CD4-positive, alpha-beta T cell treated with Interleukin-1 beta for 1 hour (primary cell): Measurements from ENCODE around the gene ATE1.
"Not testable (repeated sequence)": the region's sequence is repeated elsewhere in the genome, so short reads cannot be mapped to it uniquely, and the experiment has no call there.

ENCODE experiments used
- DNase-seq, 2 donors: peaks; one replicate each; pipeline ENCODE4 v3.0.0-alpha.2; 2020 to 2022

Gene ATE1

GRCh38 chr10:121774813-121775212 lies 153.0 kb downstream of the ATE1 start:
- no peak for DNase-seq

DNA sequence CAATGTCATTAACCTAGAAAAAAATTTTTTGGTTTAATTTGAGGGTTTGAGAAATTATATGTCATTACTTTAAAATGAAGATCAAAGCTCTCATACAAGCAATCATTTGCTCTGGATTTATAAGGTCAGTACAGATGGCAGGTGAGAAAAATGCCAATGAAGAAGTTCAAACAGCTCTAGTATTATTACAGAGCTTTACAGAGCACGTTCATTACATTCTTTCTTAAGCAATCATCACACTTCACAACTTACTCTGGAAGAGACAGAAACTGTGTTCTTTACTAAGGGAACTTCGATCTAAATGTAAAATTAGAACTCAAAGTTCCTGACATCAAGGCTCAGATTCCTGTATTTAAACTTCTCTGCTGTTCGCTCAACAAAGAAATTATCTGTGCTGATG lies 153.4 kb downstream of the ATE1 start:
- DNase-seq, result no peak

- no peak for DNase-seq
Observed at GRCh38 chr10:121772884-121773283, 154.9 kb downstream of the ATE1 start.

DNA sequence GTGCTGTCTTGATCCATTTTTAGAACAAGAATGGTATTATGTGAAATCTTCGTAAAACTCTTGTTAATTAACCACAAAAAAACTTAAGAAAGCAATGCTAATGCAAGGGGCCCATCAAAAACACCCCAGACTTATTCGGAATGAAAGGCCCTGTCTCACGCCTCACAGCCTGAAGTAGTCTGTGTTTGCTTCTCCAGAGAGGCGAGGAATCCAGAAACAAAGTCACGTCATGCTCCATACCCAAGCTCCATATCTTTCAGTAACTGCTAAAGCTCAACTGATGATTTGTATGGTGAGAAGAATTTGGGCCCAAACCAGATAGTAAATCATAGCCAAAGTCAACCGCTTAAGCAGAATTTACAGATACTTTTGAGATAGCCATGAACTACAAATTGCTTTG lies 155.4 kb downstream of the ATE1 start:
- DNase-seq, result no peak

GRCh38 chr10:121771966-121772365 lies 155.9 kb downstream of the ATE1 start:
- no peak for DNase-seq

DNA sequence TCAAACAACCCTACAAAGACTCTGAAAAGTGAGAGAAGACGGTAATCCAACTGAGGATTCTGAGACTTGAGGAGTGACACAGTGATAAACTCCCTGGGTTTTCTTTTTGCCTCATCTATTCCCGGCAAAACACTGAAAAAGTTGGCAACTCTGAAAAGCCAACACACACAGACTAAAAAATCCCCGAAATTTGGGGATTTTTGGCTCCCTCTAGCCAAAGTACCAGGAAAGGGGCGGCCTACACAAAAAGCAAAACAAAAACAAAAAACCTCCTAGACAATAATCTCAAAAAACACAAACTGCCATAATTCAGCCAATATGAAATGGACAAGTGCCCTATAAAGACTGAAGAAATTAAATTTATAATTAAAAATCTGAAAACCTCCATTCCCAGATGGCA lies 161.4 kb downstream of the ATE1 start:
- no peak for DNase-seq

GRCh38 chr10:121765204-121765603 lies 162.6 kb downstream of the ATE1 start:
- no peak for DNase-seq

DNA sequence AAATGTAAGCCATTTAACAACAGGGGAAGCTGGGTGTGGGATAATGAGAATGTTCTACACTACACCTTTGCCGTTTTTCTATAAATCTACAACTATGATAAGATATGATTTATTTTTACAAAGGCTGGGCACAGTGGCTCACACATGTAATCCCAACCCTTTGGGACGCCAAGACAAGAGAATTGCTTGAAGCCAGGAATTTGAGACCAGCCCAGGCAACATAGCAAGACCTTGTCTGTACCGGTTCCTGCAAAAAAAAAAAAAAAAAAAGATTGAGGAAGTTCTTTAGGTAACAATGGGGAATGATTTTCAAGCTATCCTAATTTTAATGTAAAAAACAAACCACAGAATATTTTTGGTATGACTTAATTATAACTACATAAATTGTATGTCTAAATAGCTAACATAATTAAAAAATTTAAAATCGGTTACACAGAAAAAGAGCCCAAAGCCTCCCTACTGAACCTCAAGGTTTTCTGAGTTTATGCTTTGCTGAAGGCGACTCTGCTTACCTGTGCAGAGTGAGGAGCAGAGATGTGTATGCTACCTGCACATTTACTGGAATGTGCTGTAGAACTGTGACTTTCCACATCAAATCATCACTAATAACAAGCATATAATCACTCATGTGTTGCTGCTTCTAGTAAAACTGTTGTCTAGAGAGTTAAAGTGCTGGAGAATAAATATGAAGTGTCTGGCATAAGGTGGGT lies 163.4 kb downstream of the ATE1 start:
- no peak for DNase-seq

DNA sequence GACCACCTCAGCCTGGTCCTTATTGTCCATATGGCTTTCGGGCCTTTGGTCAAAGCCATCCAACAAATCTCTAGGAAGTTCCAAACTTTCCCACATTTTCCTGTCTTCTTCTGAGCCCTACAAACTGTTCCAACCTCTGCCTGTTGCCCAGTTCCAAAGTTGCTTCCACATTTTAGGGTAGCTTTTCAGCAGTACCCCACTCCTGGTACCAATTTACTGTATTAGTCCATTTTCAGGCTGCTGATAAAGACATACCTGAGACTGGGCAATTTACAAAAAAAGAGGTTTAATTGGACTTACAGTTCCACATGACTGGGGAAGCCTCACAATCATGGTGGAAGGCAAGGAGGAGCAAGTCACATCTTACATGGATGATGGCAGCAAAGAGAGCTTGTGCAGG lies 170.6 kb downstream of the ATE1 start:
- DNase-seq, result not testable (repeated sequence)

DNA sequence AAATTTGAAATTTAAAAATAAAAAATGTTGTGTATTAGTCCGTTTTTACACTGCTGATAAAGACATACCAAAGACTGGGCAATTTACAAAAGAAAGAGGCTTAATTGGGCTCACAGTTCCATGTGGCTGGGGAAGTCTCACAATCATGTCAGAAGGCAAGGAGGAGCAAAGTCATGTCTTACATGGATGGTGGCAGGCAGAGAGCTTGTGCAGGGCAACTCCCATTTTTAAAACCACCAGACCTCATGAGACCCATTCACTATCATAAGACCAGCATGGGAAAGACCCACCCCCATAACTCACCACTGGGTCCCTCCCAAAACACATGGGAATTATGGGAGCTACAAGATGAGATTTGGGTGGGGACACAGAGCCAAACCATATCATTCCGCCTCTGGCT lies 172.3 kb downstream of the ATE1 start:
- DNase-seq, result not testable (repeated sequence)

DNA sequence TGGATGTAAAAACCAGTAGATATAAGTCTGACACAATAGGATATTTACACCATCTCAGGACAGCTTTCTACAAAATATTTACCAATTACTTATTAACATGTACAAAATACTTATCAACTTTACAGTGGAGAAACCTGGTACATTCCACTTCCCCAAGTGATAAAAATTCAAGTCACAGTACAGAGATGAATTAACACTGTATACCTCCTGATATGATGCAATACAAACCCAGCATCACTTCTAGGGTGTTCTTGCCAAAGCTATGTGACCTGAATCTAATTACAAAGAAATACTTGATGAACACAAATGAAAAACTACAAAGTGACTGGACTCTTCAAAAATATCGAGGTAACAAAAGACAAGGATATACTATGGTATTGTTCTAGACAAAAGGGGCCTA lies 173.2 kb downstream of the ATE1 start:
- no peak for DNase-seq

GRCh38 chr10:121753726-121754476 lies 173.9 kb downstream of the ATE1 start:
- DNase-seq, result no peak

DNA sequence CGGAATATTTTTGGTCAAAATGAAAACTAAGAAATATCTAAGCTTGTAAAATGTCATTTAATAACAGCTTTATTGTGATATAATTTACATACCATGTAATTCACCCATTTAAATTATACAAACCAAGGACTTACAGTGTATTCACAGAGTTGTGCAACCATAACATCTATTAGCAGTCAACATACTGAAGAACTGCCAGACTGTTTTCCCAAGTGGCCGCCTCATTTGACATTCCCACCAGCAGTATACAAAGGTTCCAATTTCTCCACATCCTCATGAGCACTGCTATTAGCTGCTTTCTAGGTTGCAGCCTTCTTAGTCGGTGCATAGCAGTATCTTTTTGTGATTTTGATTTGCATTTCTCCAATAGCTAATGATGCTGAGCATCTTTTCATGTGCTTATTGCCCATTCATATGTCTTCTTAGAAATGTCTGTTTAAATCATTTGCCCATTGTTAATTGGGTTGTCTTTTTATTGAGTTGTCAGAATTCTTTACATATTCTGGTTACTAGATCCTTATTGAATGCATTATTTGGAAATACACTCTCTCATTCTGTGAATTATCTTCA lies 176.6 kb downstream of the ATE1 start:
- no peak for DNase-seq

DNA sequence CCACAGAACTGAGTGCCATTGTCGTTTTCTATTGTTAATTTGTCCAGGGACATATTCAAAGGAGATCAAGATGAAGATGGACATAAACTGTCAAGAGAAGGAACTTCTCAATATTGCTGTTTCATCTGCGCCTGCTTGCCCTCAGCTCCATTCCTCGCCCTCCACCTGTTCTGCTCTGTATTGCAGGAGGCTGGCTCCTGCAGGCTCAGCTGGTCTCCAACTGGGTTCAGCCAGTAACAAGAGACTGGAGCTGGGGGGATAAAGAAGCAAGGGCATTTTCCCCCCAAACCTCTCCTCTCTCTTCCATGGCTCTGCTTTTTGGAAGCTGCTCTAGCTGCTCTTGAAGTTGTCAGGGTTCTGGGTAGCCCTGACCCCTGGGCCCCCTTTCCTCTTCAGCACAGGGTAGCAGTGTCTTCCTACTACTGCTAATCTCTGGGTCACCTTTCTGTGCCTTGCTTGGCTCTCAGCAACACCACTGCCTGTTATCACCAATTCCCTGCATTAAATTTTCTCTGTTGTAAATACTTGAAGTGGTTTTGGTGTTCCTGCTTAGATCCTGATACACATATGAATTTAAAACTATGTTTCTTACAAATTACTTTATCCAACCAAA lies 180.6 kb downstream of the ATE1 start:
- DNase-seq, result no peak

DNA sequence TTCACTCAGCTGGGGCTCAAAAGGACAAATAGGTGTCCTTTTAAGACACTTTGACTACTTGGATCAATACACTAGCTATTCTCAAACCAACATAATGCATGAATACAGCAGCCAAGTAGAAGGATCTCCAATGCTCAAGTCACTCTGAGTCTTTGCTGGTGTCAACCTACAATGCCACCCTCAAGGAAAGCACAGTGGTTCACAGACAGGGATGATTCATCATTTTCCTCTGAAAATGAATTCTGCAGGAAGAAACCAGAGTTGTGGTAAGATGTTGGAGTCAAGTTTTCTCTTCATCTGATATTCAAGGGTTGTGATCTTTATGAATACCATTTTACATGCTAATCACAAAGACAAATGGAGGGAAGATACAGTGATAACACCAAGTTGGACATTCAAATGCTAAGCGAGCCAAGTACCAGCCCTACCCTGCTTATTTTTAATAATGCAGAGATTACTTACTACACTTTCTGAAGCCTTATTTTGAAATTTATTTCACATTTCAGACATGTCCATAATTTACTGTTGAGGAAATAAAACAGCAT lies 186.5 kb downstream of the ATE1 start:
- DNase-seq, result no peak

- no peak for DNase-seq
Observed at GRCh38 chr10:121740069-121740468, 187.8 kb downstream of the ATE1 start.

- no peak for DNase-seq
Observed at GRCh38 chr10:121739114-121739513, 188.7 kb downstream of the ATE1 start.

DNA sequence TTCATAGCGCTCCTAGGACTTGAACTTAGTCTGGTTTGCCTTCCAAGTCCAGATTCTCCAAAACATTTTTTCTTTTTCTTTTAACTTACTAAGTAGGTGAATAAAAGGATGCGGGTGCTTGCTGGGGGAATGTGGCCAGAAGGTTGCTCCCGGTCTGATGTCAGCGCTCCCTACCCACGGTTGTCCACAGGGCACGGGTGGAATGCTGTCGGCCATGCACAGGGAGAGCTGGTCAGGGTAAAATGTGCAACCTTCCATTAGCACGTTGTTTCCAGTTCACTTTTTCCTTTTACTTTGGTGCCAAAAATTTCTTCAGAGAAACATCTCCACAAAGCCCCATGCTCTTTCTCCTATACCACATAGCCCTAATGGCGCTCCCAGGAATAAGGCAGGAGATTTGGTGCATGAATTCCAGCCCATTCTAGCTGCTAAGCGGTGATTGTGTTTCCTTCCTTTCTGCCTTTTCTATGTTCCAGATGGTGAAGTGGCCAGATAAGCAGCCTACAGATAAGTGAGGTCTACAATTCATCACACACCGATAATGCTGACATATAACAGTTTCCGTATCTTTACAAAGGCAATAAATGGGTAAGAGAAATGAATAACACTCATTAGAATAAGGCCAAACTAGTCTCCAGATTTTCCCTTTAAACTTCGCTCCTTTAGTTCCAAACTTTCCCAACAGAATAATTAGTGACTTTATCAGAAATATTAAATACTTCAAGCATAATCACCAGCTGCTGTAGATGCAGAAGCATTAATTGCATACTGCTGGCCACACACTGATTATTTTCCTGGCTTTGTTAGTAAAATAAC lies 191.3 kb downstream of the ATE1 start:
- DNase-seq, result no peak

DNA sequence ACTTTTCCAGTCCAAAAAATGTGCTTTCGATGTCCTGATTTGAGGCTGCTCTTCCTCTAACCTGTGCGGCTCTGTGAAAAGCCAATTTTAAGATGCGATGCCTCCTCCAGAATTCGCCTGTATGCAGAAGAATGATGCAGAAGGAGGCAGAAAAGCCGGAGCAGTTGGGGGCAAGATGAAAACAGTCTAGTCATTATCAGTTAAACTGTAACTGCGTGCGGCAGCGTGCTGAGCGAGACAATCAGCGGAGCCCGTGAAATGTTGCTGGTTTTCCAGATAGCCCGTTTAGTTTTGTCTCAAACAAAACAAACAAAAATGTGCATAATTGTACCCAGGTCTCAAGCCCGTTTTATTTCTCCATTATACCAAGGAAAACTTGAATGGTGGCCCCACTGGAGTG lies 192.6 kb downstream of the ATE1 start:
- DNase-seq, result no peak

DNA sequence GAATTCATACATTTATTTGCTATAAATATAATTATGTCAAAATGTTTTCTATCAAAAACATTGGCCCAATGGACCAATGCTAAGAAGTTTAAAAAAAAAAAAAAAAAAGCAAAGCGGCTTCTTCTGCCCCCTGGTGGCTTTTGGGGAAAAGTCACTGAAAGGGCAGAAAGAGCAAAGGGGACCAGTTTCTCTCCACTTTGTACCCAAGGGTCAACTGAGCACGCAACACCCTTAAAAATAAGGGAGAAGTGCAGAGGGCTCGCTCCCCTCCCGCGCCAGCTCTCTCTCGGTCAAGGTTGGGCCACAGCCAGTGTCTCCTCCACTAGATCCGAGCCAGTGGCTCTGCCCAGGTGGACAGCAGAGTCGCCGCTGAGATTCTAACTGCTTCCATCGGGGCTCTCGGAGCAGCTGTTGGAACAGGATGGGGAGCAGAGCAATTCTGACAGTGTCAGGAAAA lies 193.2 kb downstream of the ATE1 start:
- no peak for DNase-seq

DNA sequence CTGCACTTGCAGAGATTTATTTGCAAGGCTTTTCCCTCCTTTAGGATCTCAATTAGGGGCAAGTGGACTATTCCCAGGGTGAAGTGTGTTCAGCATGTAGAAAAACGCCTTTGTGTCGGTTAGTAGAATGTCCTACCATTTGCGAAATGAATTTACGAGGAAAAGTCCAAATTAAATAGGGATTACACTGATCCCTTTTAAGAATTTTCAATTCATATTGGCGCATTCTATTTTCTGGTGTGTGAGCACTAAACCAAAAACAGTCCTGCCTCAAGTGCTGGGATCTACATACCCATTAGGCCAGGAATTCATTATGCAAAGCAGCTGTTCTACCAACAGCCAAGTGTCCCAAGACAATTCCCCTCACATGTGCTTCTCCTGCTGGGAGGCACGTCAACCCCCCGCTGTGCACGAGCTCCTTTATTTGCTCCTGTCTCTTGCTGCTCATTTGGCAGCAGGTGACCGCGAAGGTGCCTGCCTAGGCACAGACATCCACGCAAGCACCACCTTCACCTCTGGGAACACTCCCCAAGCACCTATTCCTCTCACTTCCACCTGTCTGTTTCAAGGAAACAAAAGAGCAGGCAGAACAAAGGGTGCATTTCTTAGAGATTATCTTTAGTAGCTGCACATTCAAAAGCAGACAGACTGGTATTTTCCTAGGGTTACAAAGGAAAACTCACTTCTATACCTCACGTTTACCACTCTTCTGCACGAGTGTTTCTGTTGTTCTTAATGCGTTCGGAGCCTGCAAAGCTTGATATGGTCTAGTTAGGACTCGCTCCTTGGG lies 195.0 kb downstream of the ATE1 start:
- no peak for DNase-seq

DNA sequence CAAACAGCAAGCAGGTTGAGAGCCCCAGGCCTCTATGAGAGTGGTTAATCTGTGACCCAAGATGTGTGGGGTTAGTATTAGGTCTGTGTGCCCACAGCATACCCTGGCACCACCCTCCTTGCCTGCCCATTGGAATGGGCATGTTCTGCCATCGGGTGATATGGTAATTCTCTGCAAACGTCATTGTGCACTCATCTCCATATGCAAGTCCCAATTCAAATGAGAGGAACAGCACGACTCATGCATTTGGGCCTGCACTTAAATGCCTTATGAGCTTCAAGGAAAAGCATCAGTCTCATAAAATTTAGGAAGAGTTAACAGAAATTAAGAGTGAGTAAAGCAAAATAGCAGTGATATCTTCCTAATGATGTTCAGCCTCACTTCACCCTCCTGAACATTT lies 195.7 kb downstream of the ATE1 start:
- no peak for DNase-seq
